Eye (tissue), 1 donor: ENCODE measurements around the gene SPRN.
"Not testable (repeated sequence)": the region's sequence is repeated elsewhere in the genome, so short reads cannot be mapped to it uniquely, and the experiment has no call there.

Experiments
- DNase-seq: peaks from one replicate; pipeline ENCODE4 v3.0.0-alpha.2; 2015

SPRN gene

DNA sequence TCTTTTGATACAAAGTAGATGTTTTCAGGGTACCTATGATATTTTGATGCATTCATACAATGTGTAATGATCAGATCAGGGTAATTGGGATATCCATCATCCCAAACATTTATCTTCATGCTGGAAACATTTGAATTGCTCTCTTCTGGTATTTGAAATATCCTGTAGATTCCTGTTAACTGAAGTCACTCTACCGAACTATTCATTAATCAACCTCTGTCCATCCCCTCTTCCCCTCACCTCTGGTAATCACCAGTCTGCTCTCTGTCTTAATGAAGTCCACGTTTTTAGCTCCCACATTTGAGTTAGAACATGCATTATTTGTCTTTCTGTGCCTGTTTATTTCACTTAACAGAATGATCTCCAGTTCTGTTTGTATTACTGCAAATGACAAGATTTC, 19.2 kb downstream of the SPRN start:
- no peak for DNase-seq

GRCh38 chr10:133403784-133404183, 20.6 kb downstream of the SPRN start:
- DNase-seq: no peak

- DNase-seq: no peak
Observed at GRCh38 chr10:133403359-133403758, 21.1 kb downstream of the SPRN start.

DNA sequence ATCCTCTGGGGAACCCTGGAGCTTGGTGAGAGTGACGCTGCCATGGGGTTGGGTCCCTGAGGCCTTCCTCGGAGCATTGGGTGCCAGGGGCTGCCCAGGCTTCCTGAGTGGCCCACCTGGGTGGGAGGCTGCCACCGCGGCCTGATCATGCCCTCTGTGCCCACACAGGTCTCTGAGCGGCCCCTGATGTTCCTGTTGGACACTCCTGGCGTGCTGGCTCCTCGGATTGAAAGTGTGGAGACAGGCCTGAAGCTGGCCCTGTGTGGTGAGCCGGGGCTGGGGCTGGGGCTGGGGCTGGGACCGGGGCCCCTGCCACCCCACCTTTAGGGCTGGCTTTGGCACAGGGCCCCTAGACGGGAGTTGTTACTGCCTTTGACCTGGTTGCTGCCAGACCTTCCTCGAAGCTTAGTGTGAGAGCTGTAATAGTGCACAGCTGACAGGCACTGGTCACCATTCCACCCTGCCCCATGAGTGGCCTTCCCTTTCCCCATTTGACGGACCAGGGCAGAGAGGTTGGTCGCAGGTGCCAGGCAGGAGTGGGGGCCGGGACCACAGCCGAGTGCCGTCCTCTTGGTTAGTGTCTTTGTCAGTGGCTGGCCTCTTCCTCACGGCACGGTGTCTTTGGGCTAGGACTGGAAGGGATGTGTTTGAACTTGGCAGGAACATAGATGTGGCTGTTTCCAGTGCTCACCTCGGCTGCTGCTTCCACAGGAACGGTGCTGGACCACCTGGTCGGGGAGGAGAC, 22.3 kb downstream of the SPRN start:
- DNase-seq: no peak

GRCh38 chr10:133401500-133401899, 22.9 kb downstream of the SPRN start:
- no peak for DNase-seq

- no peak for DNase-seq
Observed at GRCh38 chr10:133400624-133401424, 23.6 kb downstream of the SPRN start.

- no peak for DNase-seq
Observed at GRCh38 chr10:133399123-133399601, 25.3 kb downstream of the SPRN start.

DNA sequence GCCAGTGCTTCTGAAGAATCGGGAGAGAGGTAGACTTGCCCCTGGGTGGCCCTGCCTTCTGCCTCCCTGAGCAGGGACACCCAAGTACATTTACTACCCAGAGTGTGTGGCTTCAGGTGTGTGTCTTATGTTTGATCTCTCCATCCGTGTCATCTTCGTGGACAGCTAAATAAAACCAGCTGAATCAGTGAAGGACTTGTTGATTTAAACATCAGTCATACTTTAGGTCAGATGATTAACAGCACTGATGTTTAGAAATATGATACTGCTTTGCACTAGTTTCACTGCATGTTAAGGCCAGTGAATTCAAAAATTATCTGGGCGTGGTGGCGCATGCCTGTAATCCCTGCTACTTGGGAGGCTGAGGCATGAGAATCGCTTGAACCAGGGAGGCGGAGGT, 26.5 kb downstream of the SPRN start:
- DNase-seq: no peak

- no peak for DNase-seq
Observed at GRCh38 chr10:133396035-133396624, 28.3 kb downstream of the SPRN start.

GRCh38 chr10:133394801-133395221, 29.6 kb downstream of the SPRN start:
- DNase-seq: no peak

DNA sequence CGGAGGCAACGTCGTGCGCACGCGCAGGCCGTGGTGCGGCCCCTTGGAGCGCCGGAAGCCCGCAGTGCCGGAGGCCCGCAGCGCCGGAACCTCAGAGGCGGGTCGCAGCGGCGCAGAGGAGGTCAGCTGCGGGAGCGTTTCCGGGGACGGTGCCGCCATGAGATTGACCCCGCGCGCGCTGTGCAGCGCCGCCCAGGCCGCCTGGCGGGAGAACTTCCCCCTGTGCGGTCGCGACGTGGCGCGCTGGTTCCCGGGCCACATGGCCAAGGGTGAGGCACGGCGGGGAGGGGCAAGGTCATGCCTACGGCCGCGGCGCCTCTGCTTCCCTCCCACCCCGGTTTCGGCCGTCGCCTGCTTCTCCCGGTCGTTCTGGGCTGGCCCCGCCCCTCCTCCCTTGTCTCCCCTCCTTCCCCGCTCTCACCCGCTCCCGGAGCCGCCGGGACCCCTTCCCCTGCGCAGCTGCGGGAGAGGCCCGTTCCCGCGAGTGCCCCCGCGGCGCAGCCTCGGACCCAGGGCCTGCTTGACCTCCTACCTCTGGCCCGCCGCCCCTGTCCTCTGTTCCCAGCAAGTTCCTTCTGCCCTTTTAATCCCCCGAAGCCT, 30.3 kb downstream of the SPRN start, which contains the start of gene MTG1:
MTG1 (plus strand) TSS at position 94 of the 600 bp plus-strand sequence; CDS start at position 158, 64 bp downstream.
- DNase-seq: peak; percentile 98

DNA sequence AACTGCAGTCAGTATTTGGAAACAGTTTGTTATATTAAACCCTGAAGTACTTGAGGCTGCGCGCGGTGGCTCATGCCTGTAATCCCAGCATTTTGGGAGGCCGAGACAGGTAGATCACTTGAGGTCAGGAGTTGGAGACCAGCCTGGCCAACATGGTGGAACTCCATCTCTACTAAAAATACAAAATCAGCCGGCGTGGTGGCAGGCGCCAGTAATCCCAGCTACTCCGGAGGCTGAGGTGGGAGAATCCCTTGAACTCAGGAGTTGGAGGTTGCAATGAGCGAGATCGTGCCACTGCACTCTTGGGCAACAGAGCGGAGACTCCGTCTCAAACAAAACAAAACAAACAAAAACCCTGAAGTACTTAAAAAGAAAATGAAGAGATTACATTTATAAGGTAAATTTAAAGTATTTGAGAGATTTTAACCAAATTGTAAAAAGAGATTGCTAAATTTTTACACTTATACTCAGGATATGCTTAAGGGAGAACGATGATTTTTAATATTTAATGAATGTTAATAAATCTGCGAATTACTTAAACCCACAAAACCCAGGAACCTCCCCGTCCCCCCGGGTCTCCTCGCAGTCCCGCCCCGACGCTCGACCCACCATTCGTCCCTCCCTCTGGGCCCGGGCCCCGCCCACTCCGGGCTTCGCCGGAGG, 30.9 kb downstream of the SPRN start:
- no peak for DNase-seq

- DNase-seq: no peak
Observed at GRCh38 chr10:133391761-133392518, 32.5 kb downstream of the SPRN start.

- DNase-seq: no peak
Observed at GRCh38 chr10:133391249-133391635, 33.2 kb downstream of the SPRN start.

DNA sequence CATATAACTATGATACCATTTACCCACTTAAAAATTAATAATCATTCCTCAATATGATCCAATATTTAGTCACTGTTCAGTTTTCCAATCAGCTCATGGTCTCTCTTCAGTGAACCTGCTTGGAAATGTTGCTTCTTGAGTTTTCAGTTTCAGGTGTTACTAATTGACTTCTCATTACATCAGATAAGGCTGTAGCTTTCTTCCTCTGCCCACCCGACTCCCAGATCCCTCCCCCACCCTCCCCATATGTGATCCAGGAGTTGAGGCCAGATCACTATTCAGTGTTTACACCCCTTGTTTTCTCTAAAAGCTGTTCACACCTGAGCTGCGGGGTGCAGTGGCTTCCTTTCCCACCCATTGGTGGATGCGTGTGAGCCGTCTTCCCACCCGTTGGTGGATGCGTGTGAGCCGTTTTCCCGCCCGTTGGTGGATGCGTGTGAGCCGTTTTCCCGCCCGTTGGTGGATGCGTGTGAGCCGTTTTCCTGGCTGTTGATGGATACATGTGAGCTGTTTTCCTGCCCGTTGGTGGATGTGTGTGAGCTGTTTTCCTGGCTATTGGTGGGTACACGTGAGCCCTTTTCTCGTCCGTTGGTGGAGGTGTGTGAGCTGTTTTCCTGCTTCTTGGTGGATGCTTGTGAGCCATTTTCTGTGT, 33.7 kb downstream of the SPRN start:
- DNase-seq: no peak

DNA sequence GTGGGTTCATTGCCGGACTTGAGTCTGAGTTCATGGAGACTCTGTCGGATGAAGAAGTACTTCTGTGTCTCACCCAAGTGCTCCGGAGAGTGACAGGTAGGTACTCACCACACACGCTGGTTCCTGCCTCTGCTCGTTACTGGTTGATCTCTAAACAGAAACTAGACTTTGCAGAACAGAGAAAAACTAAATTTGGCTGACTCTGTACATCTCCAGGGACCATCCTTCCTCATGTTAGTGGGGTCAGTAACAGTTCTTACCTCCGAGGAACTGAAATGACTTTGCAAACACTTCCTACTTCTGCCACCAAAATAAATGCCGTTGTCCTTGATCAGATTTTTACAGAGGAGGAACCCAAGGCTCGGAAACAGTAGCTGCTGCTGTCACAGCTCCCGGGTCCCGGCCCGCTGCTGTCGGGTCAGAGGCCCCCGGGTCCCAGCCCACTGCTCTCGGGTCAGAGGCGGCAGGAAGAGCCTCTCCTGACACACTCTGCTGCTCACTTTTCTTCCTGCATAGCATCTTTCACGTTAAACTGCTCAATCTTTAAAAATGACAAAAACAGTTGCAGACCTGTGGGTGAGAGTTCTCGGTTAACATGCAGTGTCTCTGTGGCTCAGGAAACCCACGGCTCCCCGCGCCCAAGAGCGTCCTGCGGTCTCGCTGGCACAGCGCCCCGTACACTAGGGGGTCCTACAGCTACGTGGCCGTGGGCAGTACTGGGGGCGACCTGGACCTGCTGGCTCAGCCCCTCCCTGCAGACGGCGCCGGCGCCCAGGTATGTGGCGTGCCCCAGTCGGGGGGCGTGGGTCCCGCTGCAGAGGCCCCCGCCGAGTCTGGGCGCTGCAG, 35.2 kb downstream of the SPRN start:
- DNase-seq: no peak

- DNase-seq: no peak
Observed at GRCh38 chr10:133388236-133388972, 36.0 kb downstream of the SPRN start.

DNA sequence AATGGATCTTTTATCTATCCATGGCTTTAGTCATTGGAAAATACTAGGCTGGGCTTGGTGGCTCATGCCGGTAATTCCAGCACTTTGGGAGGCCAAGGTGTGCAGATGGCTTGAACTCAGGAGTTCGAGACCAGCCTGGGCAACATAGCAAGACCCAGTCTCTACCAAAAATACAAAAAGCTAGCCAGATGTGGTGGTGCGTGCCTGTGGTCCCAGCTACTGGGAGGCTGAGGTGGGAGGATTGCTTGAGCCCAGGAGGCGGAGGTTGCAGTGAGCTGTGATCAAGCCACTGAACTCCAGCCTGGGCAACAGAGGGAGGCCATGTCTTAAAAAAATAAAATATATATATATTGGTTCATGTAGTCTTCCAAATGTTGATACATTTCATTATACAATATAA, 37.5 kb downstream of the SPRN start:
- DNase-seq: not testable (repeated sequence)

GRCh38 chr10:133385214-133385613, 39.2 kb downstream of the SPRN start:
- DNase-seq: no peak

GRCh38 chr10:133384071-133384470, 40.4 kb downstream of the SPRN start:
- DNase-seq: no peak
